GM18520 (cell line): Measurements from ENCODE around the gene TFF1.

Source experiments
- ATAC-seq: cut with Tn5 transposase; IDR thresholded peaks from one replicate; pipeline ENCODE4 v1.9.1; 2021; ENCODE audit not compliant: unreplicated experiment

TFF1 gene

DNA sequence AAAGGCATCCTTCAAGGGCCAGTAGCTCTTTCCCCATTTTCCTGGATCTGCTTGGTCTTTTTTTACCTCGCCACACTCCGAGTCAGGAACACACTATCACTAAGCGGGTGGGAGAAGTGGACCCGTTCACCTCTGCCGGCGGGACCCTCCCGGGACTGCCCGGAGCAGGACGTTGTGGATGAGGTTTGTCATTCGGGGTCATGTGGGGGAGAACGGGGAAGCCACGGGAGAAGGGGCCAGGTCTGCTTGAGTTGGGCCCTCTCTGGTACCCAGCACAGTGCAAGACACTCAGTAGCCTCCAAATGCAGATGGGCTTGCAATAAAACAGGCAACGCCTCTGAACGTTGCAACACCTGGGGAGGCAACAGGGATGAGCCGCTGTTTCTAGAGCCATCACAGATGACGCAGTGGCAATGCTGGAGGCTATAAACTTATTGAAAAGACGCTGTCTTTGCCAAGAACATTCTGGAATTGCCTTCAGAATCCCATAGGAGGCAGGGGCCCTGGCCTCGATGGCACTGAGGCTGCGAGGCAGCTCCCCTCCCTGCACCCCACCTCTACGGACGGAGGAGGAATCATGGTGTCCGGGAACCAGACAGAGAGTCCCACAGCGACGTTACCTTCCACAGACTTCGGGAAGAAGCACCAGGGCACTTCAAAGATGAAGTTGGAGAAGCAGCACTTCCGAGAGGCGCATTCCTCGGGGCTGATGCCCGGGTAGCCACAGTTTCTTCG lies 19.3 kb downstream of the TFF1 start:
- ATAC-seq: no peak

DNA sequence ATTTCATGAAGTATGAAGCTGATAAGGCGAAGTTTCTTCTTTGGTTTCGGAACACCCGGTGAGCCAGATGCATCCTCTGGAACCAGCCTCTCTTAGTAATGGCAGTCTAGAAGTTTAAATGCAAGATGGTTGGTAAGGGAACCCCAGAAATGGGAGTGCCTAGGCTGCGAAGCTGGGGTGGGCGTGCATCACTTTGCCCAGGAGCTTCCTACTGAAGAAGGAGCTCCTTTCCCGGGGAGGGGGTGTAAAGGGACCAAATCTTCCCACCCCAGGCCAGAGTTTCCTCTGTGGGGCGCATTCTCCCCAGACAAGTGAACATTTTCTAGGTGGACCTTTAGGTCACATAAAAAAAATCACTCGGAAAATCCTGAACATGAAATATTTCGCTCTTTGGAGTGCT lies 19.9 kb downstream of the TFF1 start:
- no peak for ATAC-seq

DNA sequence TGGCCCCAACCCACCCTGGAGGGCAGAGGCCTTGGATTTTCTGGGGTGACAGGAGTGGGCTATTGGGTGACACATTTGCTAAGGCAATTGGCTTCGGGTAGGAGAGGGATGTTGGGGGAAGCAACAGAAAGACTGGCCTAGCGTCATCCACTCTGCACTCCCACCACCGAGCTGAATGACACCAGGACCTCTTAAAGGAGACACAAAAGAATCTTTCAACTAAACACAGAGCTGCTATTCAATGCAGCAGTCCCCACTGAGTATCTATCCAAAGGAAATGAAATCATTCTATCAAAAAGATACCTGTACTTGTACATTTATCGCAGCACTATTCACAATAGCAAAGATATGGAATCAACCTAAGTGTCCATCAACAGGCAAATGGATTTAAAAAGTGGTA lies 21.7 kb downstream of the TFF1 start:
- ATAC-seq: no peak

DNA sequence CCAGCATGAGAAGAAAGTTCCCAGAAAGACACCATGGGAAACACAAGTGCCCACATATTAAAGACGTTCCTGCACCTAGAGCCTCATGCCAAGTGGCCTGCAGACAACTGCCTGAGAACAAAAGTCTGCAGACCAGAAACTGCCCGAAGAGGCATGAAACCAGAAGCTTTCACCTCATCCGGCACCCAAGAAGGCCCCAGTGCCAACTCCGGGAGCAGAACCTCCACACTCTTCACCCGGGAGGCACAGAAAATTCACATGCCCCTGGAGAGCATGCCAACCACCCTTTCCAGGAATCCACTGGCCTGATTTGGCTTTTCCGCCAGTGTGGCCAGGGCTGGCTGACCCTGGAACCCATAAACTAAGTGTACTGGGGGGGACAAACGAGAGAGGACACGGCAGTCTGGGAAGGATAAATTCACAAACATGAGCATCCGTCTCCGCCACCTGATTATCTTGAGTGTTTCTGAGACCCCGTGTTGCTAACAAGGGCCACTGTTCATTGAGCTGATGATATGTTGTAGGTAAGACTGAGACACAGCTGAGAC lies 22.3 kb downstream of the TFF1 start:
- no peak for ATAC-seq

DNA sequence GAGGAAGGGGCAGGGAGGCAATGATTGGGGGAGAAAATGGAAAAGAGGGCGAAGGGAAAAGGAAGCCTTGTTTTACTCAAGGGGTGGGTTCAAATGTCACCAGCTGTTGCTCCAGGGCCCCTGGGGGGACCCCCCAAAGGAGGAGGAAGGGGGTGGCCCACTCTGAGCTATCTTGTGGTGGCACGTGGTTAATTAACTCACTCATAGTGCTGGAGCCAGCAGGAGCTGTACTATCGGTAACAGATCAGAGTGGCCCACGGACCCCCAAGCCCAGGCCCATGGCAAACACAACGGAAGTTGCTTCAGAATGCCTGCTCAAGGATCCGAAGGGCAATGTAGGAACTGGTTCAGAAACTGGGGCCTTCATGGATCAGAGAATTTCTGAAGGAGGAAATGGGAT lies 22.8 kb downstream of the TFF1 start:
- ATAC-seq: no peak

DNA sequence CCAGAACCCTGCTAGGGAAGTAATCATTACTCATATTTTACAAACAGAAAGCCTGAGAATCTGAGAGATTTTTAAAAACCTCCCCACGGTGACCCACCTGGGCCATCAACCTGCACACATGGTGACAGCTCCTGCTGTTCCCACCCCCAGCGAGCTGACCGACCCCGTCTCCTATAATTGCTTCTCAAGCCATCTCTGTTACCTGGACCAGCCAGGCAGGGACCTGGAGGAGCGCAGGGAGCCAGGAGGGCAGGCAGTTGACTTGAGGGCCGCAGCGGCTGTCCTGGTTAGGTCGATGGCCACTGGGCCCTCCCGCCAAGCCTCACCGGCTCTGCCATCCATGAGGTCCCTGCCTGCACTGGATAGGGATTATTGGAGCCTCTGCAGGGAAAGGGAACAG lies 23.2 kb downstream of the TFF1 start:
- no peak for ATAC-seq

DNA sequence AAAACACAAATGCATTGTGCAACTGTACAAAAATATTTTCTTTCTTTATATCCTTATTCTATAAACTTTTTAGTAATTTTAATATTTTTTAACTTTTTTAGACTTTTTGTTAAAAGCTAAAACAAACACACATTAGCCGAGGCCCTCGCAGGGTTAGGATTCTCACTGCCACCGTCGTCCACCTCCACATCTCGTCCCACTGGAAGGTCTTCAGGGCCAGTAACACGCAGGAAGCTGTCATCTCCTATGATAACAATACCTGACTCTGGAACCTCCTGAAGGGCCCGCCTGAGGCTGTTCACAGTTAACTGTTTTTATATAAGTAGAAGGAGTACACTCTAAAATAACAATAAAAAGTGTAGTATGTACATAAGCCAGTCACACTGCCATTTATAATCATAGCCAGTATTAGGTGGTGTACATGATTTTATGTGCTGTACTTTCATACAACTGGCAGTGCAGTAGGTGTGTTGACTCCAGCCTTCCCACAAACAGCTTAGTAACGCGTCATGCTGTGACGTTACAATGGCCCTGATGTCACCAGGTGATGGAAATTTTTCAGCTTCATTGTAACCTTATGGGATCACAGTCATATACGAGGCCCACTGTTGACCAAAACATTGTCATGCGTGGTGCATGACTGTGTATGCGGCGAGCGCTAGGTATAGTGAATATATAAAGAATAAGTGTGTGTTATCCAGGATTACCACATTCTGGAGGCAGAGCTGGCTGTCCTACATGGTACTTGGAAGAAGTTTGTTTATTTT lies 24.4 kb downstream of the TFF1 start:
- ATAC-seq: no peak

DNA sequence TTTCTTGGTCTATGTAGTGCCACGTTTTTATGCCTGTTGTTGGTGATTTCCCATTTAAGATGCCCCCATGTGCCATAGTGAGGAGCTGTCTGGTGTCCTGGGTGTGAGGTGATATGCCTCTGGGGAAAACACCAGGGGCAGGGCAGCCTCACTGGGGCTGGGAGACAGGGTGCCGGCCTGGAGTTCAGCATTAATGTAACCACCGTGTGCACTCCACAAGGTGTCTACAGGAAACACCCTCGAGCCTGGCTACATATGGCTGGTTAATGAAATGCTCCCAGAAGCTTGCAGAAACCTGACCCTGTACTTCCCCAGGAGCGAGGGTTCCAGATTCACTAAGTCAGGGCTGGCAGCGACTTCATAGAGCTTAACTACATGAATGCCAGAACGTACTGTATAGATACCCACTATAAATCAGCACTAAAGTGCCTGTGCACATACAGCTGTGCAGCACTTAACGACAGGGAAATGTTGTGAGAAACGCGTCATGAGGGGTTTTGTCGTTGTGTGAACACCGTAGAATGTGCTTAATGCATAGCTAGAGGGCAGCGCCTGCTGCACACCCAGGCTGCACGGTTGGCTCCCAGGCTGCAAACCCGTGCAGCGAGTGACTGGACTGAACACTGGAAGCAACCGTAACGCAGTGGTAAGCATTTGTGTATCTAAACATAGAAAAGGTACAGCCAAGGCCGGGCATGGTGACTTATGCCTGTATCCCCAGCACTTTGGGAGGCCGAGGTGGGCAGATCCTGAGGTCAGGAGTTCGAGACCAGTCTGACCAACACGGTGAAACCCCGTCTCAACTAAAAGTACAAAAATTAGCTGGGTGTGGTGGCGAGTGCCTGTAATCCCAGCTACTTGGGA lies 25.9 kb downstream of the TFF1 start:
- ATAC-seq: no peak

DNA sequence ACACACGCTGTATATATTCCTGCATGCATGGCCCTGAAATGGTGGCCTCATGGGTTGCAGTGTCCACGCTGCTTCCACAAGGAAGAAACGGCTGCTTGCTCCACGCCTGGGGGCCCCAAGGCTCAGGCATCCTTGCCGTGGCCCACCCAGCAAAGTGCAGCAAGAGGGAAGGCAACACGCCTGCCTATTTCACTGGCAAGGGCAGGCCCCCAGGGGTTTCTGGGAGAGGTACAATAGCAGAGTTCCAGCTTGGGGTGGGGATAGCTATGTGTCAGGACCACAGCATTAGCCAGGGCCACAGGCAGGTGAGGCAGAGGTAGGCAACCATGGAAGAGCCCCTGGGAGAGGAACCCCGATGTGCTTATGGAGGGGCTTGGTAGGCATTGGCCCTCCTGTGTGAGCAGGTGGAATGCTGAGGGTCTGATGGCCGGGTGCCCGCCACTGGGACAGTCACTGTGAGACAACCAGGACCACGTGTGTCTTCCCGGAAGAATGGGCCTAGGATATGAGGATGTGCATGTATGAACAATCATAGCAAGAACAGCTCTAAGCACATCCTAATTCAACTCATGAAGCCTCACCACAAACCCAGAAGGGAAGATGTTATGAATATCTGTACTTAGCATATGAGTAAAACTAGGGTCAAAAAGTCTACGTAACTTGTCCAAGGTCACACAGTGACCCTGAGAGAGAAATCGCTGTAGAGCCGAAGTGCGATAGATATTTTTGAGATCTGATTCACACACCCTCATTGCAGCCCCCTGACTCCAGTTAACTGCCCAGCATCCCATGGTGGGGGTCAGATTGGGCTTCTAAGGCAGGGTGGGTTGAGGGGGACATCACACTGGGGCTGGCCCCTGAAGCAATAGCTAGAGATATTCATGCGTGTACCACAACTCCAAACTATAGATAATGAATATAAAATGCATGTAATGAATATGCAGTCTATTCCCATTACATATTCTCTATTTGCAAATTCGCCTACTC lies 27.3 kb downstream of the TFF1 start:
- no peak for ATAC-seq

DNA sequence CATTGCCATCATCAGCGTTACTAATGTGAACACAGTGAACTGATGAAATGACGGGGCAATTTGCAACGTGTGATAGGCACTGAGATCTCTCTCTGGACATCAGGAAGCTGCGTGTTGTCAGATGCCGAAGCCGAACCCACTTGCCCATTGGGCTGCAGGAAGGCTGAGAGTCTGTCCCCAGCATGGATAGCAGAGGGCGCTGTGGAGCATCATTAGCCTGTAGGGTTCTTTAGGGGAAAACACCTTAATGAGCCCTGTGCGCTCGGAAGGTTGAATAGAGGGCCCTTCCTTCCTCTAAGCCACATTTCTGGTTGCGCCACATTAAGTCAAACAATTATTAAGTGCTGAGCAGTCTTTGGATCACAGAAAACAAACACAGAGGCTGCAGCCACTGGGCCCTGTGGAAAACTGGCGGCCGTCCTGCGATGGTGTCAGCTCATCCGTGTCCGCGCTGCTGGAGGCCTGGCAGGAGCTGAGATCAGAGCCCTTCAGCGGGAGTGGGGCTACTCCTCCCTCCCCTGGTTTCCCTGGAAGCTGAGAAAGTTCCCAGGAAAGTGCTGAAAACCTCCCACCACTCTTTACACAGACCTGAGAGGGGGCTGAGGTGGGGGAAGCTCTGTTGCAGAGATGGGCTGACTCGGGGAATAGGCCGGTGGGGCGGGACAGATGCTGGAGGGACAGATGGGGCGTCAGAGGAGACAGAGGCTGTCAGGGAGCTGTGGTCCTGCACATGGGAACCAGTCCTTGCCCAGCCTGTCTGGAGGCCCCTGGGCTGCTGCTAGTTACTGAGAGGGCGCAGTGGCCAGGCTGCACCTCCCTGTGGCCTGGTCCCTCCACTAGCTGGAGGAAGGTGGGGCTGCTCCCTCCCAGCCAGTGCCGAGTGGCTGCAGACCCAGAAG lies 28.3 kb downstream of the TFF1 start:
- no peak for ATAC-seq

DNA sequence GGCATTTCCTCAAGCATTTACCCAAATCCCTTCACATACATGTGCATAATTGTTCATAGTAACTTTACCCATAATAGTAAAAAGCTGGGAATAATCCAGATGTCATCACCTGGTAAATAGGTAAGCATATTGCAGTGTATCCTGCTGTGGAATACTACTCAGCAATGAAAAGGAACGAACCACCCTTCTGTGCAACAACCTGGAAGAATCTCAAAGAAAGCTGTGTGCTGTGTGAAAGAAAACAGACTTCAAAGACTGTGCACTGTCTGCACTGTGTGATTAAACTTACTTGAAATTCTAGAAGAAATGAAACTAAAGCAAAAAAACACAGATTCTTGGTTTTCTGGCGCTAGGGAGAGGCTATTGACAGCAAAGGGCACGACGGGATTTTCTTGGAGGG lies 29.1 kb downstream of the TFF1 start:
- ATAC-seq: no peak

DNA sequence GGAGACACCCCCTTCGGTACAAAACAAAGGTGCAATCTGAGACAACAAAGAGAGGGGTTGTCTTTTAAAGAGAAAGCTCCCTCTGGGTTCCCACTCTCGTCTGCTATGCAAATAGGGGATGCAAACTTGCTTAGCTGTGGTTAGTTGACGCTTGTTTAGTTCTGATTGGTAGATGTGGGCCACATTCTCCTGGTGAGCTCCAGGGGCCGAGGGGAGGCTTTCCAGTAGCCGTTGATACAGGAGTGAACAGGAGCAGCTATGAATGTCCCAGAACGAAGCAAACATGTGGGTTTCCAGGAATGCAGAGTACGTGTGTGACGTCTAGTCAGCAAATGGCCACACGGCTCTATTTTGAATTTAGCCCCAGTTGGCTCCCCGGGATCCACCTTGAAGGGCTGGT lies 30.3 kb downstream of the TFF1 start:
- ATAC-seq: no peak

DNA sequence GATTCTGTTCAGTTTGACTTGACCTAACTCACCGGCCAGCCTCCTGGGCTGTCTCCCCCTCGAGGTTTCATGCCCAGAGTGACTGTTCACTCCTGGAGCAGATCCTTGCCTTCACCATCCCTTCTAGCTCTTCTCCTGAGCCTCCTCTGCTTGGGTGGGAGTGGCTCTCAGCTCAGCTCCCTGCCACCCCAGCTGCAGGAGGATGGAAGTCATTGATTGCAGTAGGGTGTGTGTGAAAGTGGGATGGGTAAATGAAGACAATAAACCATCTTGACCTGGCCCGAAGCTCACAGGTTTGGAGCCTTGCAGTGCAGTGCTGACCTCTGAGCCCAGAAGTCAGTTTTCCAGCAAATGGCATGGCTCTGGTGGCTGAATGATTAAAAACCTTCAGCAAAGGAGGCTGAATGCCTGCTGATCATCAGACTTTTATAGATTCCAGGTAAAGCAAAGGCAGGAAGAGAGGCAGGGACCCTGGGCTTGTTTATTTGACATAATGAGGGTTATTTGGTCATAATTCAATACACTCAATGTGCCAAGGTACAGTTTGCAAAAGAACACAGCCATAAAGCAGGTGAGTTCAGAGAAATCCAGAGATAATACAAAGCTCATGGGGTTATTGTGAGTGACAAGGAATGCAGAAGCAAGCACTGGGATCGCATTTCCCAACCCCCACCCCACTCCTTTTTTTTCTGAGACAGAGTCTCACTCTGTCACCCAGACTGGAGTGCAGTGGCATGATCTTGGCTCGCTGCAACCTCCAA lies 33.6 kb downstream of the TFF1 start:
- no peak for ATAC-seq

DNA sequence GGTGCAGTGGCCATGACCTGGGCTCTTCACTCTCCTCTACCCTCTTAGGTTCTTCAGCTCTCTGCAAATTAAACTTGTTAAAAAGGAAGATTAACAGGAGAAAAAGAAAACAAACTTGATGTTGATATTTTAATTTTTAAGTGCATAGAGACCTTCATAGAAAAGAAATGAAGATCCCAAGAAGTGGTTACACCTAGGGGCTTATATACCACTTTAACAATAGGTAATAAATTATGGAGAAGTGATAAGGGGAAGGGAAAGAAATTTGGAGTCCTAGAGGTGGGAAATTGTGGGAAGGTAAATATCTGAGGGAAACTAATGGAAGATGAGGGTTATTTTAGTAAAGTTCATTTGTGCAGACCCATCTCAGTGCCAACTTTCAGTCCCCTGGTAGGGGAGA lies 34.7 kb downstream of the TFF1 start:
- ATAC-seq: no peak

DNA sequence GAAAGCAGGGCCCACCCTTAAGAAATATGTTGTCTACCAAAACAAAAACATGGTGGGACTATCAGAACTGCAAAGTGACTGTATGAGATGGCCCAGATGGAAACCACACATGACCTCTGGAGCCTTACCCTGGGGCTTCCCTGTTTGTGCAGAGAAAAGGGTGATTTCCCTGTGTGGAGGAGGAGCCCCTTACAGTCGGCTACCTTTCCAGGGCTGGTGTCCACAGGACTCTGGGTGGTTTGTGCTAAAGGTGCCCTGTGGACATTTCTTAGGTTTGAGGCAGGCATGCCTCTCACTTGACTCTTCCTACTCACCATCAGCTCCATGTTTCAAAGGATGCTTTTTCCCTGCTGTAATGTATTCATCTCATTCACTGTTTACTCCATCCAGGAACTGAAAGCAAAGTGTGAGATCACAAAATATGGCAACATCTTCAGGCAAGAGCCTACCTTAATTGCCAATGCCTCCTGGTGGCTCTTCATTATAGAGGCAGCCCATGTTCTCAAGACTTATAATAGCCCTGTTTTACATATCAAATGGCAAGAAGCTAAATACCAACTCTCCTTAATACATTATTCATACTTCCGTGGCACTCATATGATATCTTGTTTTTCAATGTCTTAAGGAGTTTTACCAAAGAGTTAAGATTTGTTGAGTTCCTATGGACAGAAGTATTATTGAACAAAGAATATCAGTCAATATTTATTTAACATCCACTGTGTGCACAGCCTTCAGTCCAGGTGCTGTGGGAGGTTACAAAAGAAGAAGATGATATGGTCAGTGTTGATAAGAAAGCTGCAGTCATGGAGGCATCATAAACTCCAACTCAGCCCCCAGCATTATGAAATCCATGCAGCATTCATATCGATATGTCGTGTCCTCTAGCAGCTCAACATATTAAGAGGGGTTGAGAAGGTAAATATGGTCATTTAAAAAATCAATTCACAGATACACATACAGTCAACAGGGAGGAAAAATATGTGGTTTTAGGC lies 35.7 kb downstream of the TFF1 start:
- ATAC-seq: no peak

DNA sequence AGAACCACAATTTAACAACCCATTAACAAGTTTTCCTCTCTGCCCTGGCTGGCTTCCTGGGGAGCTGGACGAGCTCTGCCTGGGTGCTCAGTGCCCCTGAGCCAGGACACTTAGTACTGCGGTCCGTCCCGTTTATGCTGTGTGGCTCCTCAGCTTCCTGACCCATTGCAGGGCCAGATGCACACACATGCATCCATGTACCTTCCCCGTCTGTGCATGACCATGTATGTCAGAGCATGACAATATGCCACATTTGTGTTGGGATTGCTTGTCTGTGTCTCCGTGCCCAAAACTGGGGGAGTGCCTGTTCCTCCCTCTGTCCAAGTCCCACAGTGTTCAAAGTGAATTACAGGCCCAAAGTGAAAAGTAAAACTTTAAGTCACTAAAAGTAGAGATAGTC lies 41.4 kb downstream of the TFF1 start:
- ATAC-seq: no peak

DNA sequence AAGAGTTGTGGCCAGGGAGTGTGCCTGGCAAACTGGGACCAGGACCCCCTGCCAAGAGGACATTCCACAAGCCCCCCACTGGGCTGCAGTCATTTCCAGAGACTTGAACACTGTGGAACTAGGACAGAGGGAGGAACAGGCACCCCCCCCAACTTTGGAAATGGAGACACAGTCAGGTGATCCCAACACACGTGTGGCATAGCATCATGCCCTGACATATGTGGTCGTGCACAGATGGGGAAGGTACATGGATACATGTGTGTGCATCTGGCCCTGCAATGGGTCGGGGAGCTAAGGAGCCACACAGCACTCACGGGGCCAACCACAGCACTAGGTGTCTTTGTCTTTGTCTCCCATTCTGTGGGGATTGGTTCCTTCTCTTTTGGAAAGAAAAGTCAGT lies 44.5 kb downstream of the TFF1 start:
- ATAC-seq: no peak
